ENCODE results near the gene MEF2A.
A peak's percentile ranks its signal among the peaks of the same experiment; 100 is the strongest.

MEF2A gene

GRCh38 chr15:99677540-99678134, 111.9 kb downstream of the MEF2A start:
- no peak overlapping the region for H3K4me3 ChIP-seq (ENCODE audit: low read depth, low read length)
- no peak overlapping the region for H3K27ac ChIP-seq (ENCODE audit: low read depth, low read length)
- peaks cover 48% of the 10 kb centered on the region for H3K36me3 ChIP-seq (ENCODE audit: control insufficient read depth, insufficient read depth, low read length)

GRCh38 chr15:99680276-99680675, 114.5 kb downstream of the MEF2A start:
- H3K36me3 ChIP-seq (ENCODE audit: control insufficient read depth, insufficient read depth, low read length) = peaks cover 26% of the 10 kb centered on the region
- no peak overlapping the region for H3K27ac ChIP-seq (ENCODE audit: low read depth, low read length)

More at GRCh38 chr15:99677540-99678134, 111.9 kb downstream of the MEF2A start:
- Histone ChIP-seq H3K27me3 (ENCODE audit: control insufficient read depth, insufficient read depth, low read length) (no peaks in the 10 kb centered on the region), H3K4me1 (ENCODE audit: control insufficient read depth, insufficient read depth, low read length) (no peaks in the 10 kb centered on the region), H3K9me3 (ENCODE audit: control insufficient read depth, insufficient read depth, low read length) (no peaks in the 10 kb centered on the region), H3K9ac (ENCODE audit: low read depth, low read length) (no peak overlapping the region)

GRCh38 chr15:99681990-99682389, 116.2 kb downstream of the MEF2A start:
- peaks cover 15% of the 10 kb centered on the region for H3K36me3 ChIP-seq (ENCODE audit: control insufficient read depth, insufficient read depth, low read length)

More at GRCh38 chr15:99680276-99680675, 114.5 kb downstream of the MEF2A start:
- Histone ChIP-seq H3K27me3 (ENCODE audit: control insufficient read depth, insufficient read depth, low read length) (no peaks in the 10 kb centered on the region), H3K9me3 (ENCODE audit: control insufficient read depth, insufficient read depth, low read length) (no peaks in the 10 kb centered on the region), H3K4me1 (ENCODE audit: control insufficient read depth, insufficient read depth, low read length) (no peaks in the 10 kb centered on the region), H3K4me3 (ENCODE audit: low read depth, low read length) (no peak overlapping the region), H3K9ac (ENCODE audit: low read depth, low read length) (no peak overlapping the region)

GRCh38 chr15:99682455-99682854, 116.7 kb downstream of the MEF2A start:
- Histone ChIP-seq H3K27ac (ENCODE audit: low read depth, low read length) (no peak overlapping the region), H3K36me3 (ENCODE audit: control insufficient read depth, insufficient read depth, low read length) (peaks cover 15% of the 10 kb centered on the region), H3K9ac (ENCODE audit: low read depth, low read length) (no peak overlapping the region), H3K4me1 (ENCODE audit: control insufficient read depth, insufficient read depth, low read length) (no peaks in the 10 kb centered on the region), H3K9me3 (ENCODE audit: control insufficient read depth, insufficient read depth, low read length) (0 out of 2 replicates have a peak, but pooled peaks cover 9% of the 10 kb centered on the region), H3K4me3 (ENCODE audit: low read depth, low read length) (no peak overlapping the region), H3K27me3 (ENCODE audit: control insufficient read depth, insufficient read depth, low read length) (no peaks in the 10 kb centered on the region)

More at GRCh38 chr15:99681990-99682389, 116.2 kb downstream of the MEF2A start:
- Histone ChIP-seq H3K9ac (ENCODE audit: low read depth, low read length) (no peak overlapping the region), H3K27ac (ENCODE audit: low read depth, low read length) (no peak overlapping the region), H3K4me3 (ENCODE audit: low read depth, low read length) (no peak overlapping the region), H3K27me3 (ENCODE audit: control insufficient read depth, insufficient read depth, low read length) (no peaks in the 10 kb centered on the region), H3K9me3 (ENCODE audit: control insufficient read depth, insufficient read depth, low read length) (0 out of 2 replicates have a peak, but pooled peaks cover 9% of the 10 kb centered on the region), H3K4me1 (ENCODE audit: control insufficient read depth, insufficient read depth, low read length) (no peaks in the 10 kb centered on the region)

- H3K36me3 ChIP-seq (ENCODE audit: control insufficient read depth, insufficient read depth, low read length) = peaks cover 14% of the 10 kb centered on the region
- no peak overlapping the region for H3K27ac ChIP-seq (ENCODE audit: low read depth, low read length)
- 0 out of 2 replicates have a peak, but pooled peaks cover 9% of the 10 kb centered on the region for H3K9me3 ChIP-seq (ENCODE audit: control insufficient read depth, insufficient read depth, low read length)
- H3K27me3 ChIP-seq (ENCODE audit: control insufficient read depth, insufficient read depth, low read length) = no peaks in the 10 kb centered on the region
- no peak overlapping the region for H3K9ac ChIP-seq (ENCODE audit: low read depth, low read length)
- H3K4me3 ChIP-seq (ENCODE audit: low read depth, low read length) = no peak overlapping the region
- no peaks in the 10 kb centered on the region for H3K4me1 ChIP-seq (ENCODE audit: control insufficient read depth, insufficient read depth, low read length)
Observed at GRCh38 chr15:99683000-99683670, 117.4 kb downstream of the MEF2A start.

- no peak overlapping the region for H3K27ac ChIP-seq (ENCODE audit: low read depth, low read length)
- H3K27me3 ChIP-seq (ENCODE audit: control insufficient read depth, insufficient read depth, low read length) = no peaks in the 10 kb centered on the region
- H3K4me1 ChIP-seq (ENCODE audit: control insufficient read depth, insufficient read depth, low read length) = no peaks in the 10 kb centered on the region
- H3K9me3 ChIP-seq (ENCODE audit: control insufficient read depth, insufficient read depth, low read length) = 0 out of 2 replicates have a peak, but pooled peaks cover 9% of the 10 kb centered on the region
- H3K36me3 ChIP-seq (ENCODE audit: control insufficient read depth, insufficient read depth, low read length) = peaks cover 10% of the 10 kb centered on the region
- no peak overlapping the region for H3K4me3 ChIP-seq (ENCODE audit: low read depth, low read length)
- no peak overlapping the region for H3K9ac ChIP-seq (ENCODE audit: low read depth, low read length)
Observed at GRCh38 chr15:99686290-99686689, 120.5 kb downstream of the MEF2A start.

- H3K27me3 ChIP-seq (ENCODE audit: control insufficient read depth, insufficient read depth, low read length) = no peaks in the 10 kb centered on the region
- peaks cover 49% of the 10 kb centered on the region for H3K36me3 ChIP-seq (ENCODE audit: control insufficient read depth, insufficient read depth, low read length)
Observed at GRCh38 chr15:99692825-99693224, 127.0 kb downstream of the MEF2A start.

GRCh38 chr15:99696096-99696495, 130.3 kb downstream of the MEF2A start:
- peaks cover 39% of the 10 kb centered on the region for H3K36me3 ChIP-seq (ENCODE audit: control insufficient read depth, insufficient read depth, low read length)
- H3K9me3 ChIP-seq (ENCODE audit: control insufficient read depth, insufficient read depth, low read length) = no peaks in the 10 kb centered on the region
- H3K9ac ChIP-seq (ENCODE audit: low read depth, low read length) = no peak overlapping the region
- H3K4me1 ChIP-seq (ENCODE audit: control insufficient read depth, insufficient read depth, low read length) = no peaks in the 10 kb centered on the region
- H3K27me3 ChIP-seq (ENCODE audit: control insufficient read depth, insufficient read depth, low read length) = no peaks in the 10 kb centered on the region
- H3K27ac ChIP-seq (ENCODE audit: low read depth, low read length) = no peak overlapping the region
- no peak overlapping the region for H3K4me3 ChIP-seq (ENCODE audit: low read depth, low read length)

More at GRCh38 chr15:99692825-99693224, 127.0 kb downstream of the MEF2A start:
- no peaks in the 10 kb centered on the region for H3K4me1 ChIP-seq (ENCODE audit: control insufficient read depth, insufficient read depth, low read length)
- no peak overlapping the region for H3K9ac ChIP-seq (ENCODE audit: low read depth, low read length)
- no peak overlapping the region for H3K27ac ChIP-seq (ENCODE audit: low read depth, low read length)
- H3K4me3 ChIP-seq (ENCODE audit: low read depth, low read length) = no peak overlapping the region
- no peaks in the 10 kb centered on the region for H3K9me3 ChIP-seq (ENCODE audit: control insufficient read depth, insufficient read depth, low read length)

- Histone ChIP-seq H3K9me3 (ENCODE audit: control insufficient read depth, insufficient read depth, low read length) (no peaks in the 10 kb centered on the region), H3K4me3 (ENCODE audit: low read depth, low read length) (no peak overlapping the region; the same call in 1 of the 2 replicates), H3K9ac (ENCODE audit: low read depth, low read length) (peak overlapping the region; percentile 58; the same call in 1 of the 2 replicates), H3K36me3 (ENCODE audit: control insufficient read depth, insufficient read depth, low read length) (peaks cover 8% of the 10 kb centered on the region), H3K27ac (ENCODE audit: low read depth, low read length) (peak overlapping the region; percentile 75), H3K27me3 (ENCODE audit: control insufficient read depth, insufficient read depth, low read length) (no peaks in the 10 kb centered on the region), H3K4me1 (ENCODE audit: control insufficient read depth, insufficient read depth, low read length) (peaks cover 16% of the 10 kb centered on the region)
Observed at GRCh38 chr15:99702895-99703602, 137.3 kb downstream of the MEF2A start.

GRCh38 chr15:99703603-99704443, 138.0 kb downstream of the MEF2A start:
- no peaks in the 10 kb centered on the region for H3K9me3 ChIP-seq (ENCODE audit: control insufficient read depth, insufficient read depth, low read length)
- H3K27me3 ChIP-seq (ENCODE audit: control insufficient read depth, insufficient read depth, low read length) = no peaks in the 10 kb centered on the region
- peaks cover 16% of the 10 kb centered on the region for H3K4me1 ChIP-seq (ENCODE audit: control insufficient read depth, insufficient read depth, low read length)
- H3K36me3 ChIP-seq (ENCODE audit: control insufficient read depth, insufficient read depth, low read length) = peaks cover 8% of the 10 kb centered on the region
- peak overlapping the region; percentile 75 for H3K27ac ChIP-seq (ENCODE audit: low read depth, low read length)
- peak overlapping the region; percentile 58; the same call in 1 of the 2 replicates for H3K9ac ChIP-seq (ENCODE audit: low read depth, low read length)
- H3K4me3 ChIP-seq (ENCODE audit: low read depth, low read length) = no peak overlapping the region; the same call in 1 of the 2 replicates
